ENCODE measurements around the gene NRXN3.
"Not testable (repeated sequence)": the region's sequence is repeated elsewhere in the genome, so short reads cannot be mapped to it uniquely, and the experiment has no call there.

NRXN3 gene

DNA sequence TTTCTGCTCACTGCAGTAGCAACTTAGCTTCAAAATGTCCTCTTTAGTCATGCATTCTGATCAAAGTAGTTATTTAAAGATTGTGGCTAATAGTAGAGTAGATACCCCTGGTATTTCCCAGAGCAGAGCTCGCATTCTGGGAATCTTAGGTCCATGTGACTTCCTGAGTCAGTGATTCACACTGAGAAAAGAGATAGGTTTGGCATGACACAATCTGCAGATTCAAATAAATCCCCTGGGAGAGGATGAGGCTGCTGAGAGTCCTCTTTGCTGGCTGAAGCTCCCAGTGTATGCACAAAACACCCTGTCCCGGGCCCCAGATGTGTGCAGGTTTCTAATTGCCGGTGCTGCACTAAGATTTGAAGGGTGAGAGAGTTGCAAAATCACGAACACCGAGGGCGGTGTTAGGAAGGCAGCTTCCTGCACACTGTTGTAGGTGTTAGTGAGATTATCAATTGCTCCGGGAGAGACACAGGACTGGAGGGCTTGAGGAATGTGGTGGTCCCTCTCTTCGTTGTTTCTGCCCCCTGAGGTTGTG lies 233.2 kb downstream of the NRXN3 start:
- Histone ChIP-seq H3K27me3 (ENCODE audit: control insufficient read depth, insufficient read depth, low read length) (no peaks in the 10 kb centered on the region), H3K4me3 (ENCODE audit: low read depth, low read length) (no peak overlapping the region), H3K36me3 (ENCODE audit: control insufficient read depth, insufficient read depth, low read length) (no peaks in the 10 kb centered on the region), H3K9me3 (ENCODE audit: control insufficient read depth, insufficient read depth, low read length) (no peaks in the 10 kb centered on the region), H3K27ac (ENCODE audit: low read depth, low read length) (peak overlapping the region; percentile 16), H3K4me1 (ENCODE audit: control insufficient read depth, insufficient read depth, low read length) (peaks cover 17% of the 10 kb centered on the region), H3K9ac (ENCODE audit: low read depth, low read length) (no peak overlapping the region)

- H3K9ac ChIP-seq (ENCODE audit: low read depth, low read length): no peak overlapping the region
- no peaks in the 10 kb centered on the region for H3K36me3 ChIP-seq (ENCODE audit: control insufficient read depth, insufficient read depth, low read length)
- peaks cover 17% of the 10 kb centered on the region for H3K4me1 ChIP-seq (ENCODE audit: control insufficient read depth, insufficient read depth, low read length)
- H3K9me3 ChIP-seq (ENCODE audit: control insufficient read depth, insufficient read depth, low read length): no peaks in the 10 kb centered on the region
- H3K27me3 ChIP-seq (ENCODE audit: control insufficient read depth, insufficient read depth, low read length): no peaks in the 10 kb centered on the region
- no peak overlapping the region for H3K27ac ChIP-seq (ENCODE audit: low read depth, low read length)
- H3K4me3 ChIP-seq (ENCODE audit: low read depth, low read length): no peak overlapping the region
Observed at GRCh38 chr14:78405079-78405856, 235.1 kb downstream of the NRXN3 start.

- no peak overlapping the region for H3K27ac ChIP-seq (ENCODE audit: low read depth, low read length)
- no peaks in the 10 kb centered on the region for H3K9me3 ChIP-seq (ENCODE audit: control insufficient read depth, insufficient read depth, low read length)
- no peak overlapping the region for H3K4me3 ChIP-seq (ENCODE audit: low read depth, low read length)
- H3K9ac ChIP-seq (ENCODE audit: low read depth, low read length): no peak overlapping the region
- no peaks in the 10 kb centered on the region for H3K36me3 ChIP-seq (ENCODE audit: control insufficient read depth, insufficient read depth, low read length)
- H3K27me3 ChIP-seq (ENCODE audit: control insufficient read depth, insufficient read depth, low read length): no peaks in the 10 kb centered on the region
- no peaks in the 10 kb centered on the region for H3K4me1 ChIP-seq (ENCODE audit: control insufficient read depth, insufficient read depth, low read length)
Observed at GRCh38 chr14:78412475-78412874, 242.3 kb downstream of the NRXN3 start.

DNA sequence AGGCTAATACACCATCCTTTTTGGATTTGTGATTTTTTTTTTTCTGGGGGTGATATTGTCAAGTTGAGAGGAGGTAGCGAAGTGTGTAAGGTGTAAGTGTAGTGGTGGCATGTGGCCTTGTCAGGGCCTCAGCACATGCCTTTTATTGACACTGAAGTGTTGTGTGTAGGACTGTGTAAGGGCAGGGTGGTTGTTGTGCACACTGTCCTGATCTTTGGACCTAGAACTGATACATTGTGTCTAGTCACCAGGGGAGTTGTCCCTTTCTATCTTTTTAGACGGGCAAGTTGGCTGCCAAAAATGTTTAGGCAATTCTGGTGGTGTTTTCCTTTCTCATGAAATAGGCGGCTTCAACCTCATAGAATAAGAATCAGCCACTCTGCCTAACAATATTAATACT lies 244.0 kb downstream of the NRXN3 start:
- H3K4me1 ChIP-seq (ENCODE audit: control insufficient read depth, insufficient read depth, low read length): no peaks in the 10 kb centered on the region
- no peaks in the 10 kb centered on the region for H3K36me3 ChIP-seq (ENCODE audit: control insufficient read depth, insufficient read depth, low read length)
- no peak overlapping the region for H3K4me3 ChIP-seq (ENCODE audit: low read depth, low read length)
- no peak overlapping the region for H3K27ac ChIP-seq (ENCODE audit: low read depth, low read length)
- H3K9me3 ChIP-seq (ENCODE audit: control insufficient read depth, insufficient read depth, low read length): no peaks in the 10 kb centered on the region
- H3K9ac ChIP-seq (ENCODE audit: low read depth, low read length): no peak overlapping the region
- no peaks in the 10 kb centered on the region for H3K27me3 ChIP-seq (ENCODE audit: control insufficient read depth, insufficient read depth, low read length)

DNA sequence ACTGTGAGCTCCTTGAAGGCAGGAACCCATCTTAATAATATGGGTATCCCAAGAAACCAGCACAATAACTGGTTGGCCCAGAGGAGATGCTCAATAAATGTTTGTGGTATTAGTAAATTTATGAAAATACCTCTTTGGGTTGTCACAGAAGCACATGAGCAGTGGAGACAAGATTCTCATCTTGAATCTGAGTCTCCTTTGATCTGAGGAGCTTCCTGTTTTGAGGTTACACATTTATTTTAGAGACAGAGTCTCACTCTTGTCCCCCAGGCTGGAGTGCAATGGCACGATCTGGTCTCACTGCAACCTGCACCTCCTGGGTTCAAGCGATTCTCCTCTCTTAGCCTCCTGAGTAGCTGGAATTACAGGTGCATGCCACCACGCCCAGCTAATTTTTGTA lies 247.4 kb downstream of the NRXN3 start:
- Histone ChIP-seq H3K4me3 (ENCODE audit: low read depth, low read length) (no peak overlapping the region), H3K36me3 (ENCODE audit: control insufficient read depth, insufficient read depth, low read length) (no peaks in the 10 kb centered on the region), H3K4me1 (ENCODE audit: control insufficient read depth, insufficient read depth, low read length) (no peaks in the 10 kb centered on the region), H3K9ac (ENCODE audit: low read depth, low read length) (no peak overlapping the region), H3K27ac (ENCODE audit: low read depth, low read length) (no peak overlapping the region), H3K27me3 (ENCODE audit: control insufficient read depth, insufficient read depth, low read length) (no peaks in the 10 kb centered on the region), H3K9me3 (ENCODE audit: control insufficient read depth, insufficient read depth, low read length) (no peaks in the 10 kb centered on the region)

DNA sequence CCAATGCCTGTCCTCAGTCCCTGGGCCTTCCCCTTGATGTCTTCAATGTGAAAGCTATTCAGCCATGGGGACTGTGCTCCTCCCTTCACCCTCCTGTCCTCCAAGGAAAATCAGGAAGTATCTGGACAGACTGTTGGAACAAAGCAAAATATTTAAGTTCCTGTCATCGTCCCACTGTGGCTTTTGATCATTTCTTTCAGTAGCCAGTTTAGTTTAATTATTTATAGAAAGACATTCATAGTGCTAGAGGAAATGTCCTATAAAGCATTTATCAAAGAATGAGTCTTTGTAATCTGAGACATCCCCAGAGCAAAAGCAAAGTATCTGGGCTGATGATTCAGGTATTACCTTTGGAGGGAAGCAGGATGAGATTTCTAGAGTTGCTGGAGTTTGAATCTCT lies 254.1 kb downstream of the NRXN3 start:
- no peak overlapping the region for H3K4me3 ChIP-seq (ENCODE audit: low read depth, low read length)
- H3K27ac ChIP-seq (ENCODE audit: low read depth, low read length): no peak overlapping the region

GRCh38 chr14:78425330-78425729 lies 255.2 kb downstream of the NRXN3 start:
- Histone ChIP-seq H3K9ac (ENCODE audit: low read depth, low read length) (no peak overlapping the region), H3K27me3 (ENCODE audit: control insufficient read depth, insufficient read depth, low read length) (no peaks in the 10 kb centered on the region), H3K9me3 (ENCODE audit: control insufficient read depth, insufficient read depth, low read length) (no peaks in the 10 kb centered on the region), H3K27ac (ENCODE audit: low read depth, low read length) (no peak overlapping the region), H3K4me1 (ENCODE audit: control insufficient read depth, insufficient read depth, low read length) (no peaks in the 10 kb centered on the region), H3K4me3 (ENCODE audit: low read depth, low read length) (no peak overlapping the region), H3K36me3 (ENCODE audit: control insufficient read depth, insufficient read depth, low read length) (no peaks in the 10 kb centered on the region)

More for the DNA sequence above, 254.1 kb downstream of the NRXN3 start:
- no peaks in the 10 kb centered on the region for H3K9me3 ChIP-seq (ENCODE audit: control insufficient read depth, insufficient read depth, low read length)
- no peak overlapping the region for H3K9ac ChIP-seq (ENCODE audit: low read depth, low read length)
- no peaks in the 10 kb centered on the region for H3K36me3 ChIP-seq (ENCODE audit: control insufficient read depth, insufficient read depth, low read length)
- no peaks in the 10 kb centered on the region for H3K27me3 ChIP-seq (ENCODE audit: control insufficient read depth, insufficient read depth, low read length)
- H3K4me1 ChIP-seq (ENCODE audit: control insufficient read depth, insufficient read depth, low read length): no peaks in the 10 kb centered on the region

- Histone ChIP-seq H3K27me3 (ENCODE audit: control insufficient read depth, insufficient read depth, low read length) (no peaks in the 10 kb centered on the region), H3K4me3 (ENCODE audit: low read depth, low read length) (no peak overlapping the region), H3K36me3 (ENCODE audit: control insufficient read depth, insufficient read depth, low read length) (no peaks in the 10 kb centered on the region), H3K4me1 (ENCODE audit: control insufficient read depth, insufficient read depth, low read length) (no peaks in the 10 kb centered on the region), H3K9ac (ENCODE audit: low read depth, low read length) (no peak overlapping the region), H3K9me3 (ENCODE audit: control insufficient read depth, insufficient read depth, low read length) (no peaks in the 10 kb centered on the region), H3K27ac (ENCODE audit: low read depth, low read length) (no peak overlapping the region)
Observed at GRCh38 chr14:78425782-78426181, 255.6 kb downstream of the NRXN3 start.

GRCh38 chr14:78432046-78432445 lies 261.9 kb downstream of the NRXN3 start:
- no peaks in the 10 kb centered on the region for H3K36me3 ChIP-seq (ENCODE audit: control insufficient read depth, insufficient read depth, low read length)
- no peaks in the 10 kb centered on the region for H3K4me1 ChIP-seq (ENCODE audit: control insufficient read depth, insufficient read depth, low read length)
- H3K4me3 ChIP-seq (ENCODE audit: low read depth, low read length): no peak overlapping the region
- no peak overlapping the region for H3K9ac ChIP-seq (ENCODE audit: low read depth, low read length)
- H3K27me3 ChIP-seq (ENCODE audit: control insufficient read depth, insufficient read depth, low read length): no peaks in the 10 kb centered on the region
- no peaks in the 10 kb centered on the region for H3K9me3 ChIP-seq (ENCODE audit: control insufficient read depth, insufficient read depth, low read length)
- no peak overlapping the region for H3K27ac ChIP-seq (ENCODE audit: low read depth, low read length)

GRCh38 chr14:78437448-78437847 lies 267.3 kb downstream of the NRXN3 start:
- H3K9me3 ChIP-seq (ENCODE audit: control insufficient read depth, insufficient read depth, low read length); H3K27me3 ChIP-seq (ENCODE audit: control insufficient read depth, insufficient read depth, low read length); H3K27ac ChIP-seq (ENCODE audit: low read depth, low read length); H3K9ac ChIP-seq (ENCODE audit: low read depth, low read length); H3K4me3 ChIP-seq (ENCODE audit: low read depth, low read length); H3K36me3 ChIP-seq (ENCODE audit: control insufficient read depth, insufficient read depth, low read length); H3K4me1 ChIP-seq (ENCODE audit: control insufficient read depth, insufficient read depth, low read length): not testable (repeated sequence)

GRCh38 chr14:78440356-78440894 lies 270.3 kb downstream of the NRXN3 start:
- no peak overlapping the region for H3K9ac ChIP-seq (ENCODE audit: low read depth, low read length)
- H3K36me3 ChIP-seq (ENCODE audit: control insufficient read depth, insufficient read depth, low read length): no peaks in the 10 kb centered on the region
- H3K4me3 ChIP-seq (ENCODE audit: low read depth, low read length): no peak overlapping the region

More at GRCh38 chr14:78440356-78440894, 270.3 kb downstream of the NRXN3 start:
- Histone ChIP-seq H3K27me3 (ENCODE audit: control insufficient read depth, insufficient read depth, low read length) (no peaks in the 10 kb centered on the region), H3K9me3 (ENCODE audit: control insufficient read depth, insufficient read depth, low read length) (no peaks in the 10 kb centered on the region), H3K27ac (ENCODE audit: low read depth, low read length) (no peak overlapping the region), H3K4me1 (ENCODE audit: control insufficient read depth, insufficient read depth, low read length) (no peaks in the 10 kb centered on the region; the same call in 1 of the 2 replicates)

Measured in HUES48 (cell line).